Skin of body (tissue), 2 donors: ENCODE measurements around the gene DLST. TPM values are rescaled to one million over a fixed set of nuclear protein-coding genes. Genes with fewer than 3 reads are reported as not detected.

Experiments
- DNase-seq: peaks from one replicate; lab custom pipeline; 2025; lab: John Stamatoyannopoulos, UW
- total RNA-seq: library from RNA; depleted of rRNA; stranded (reverse); fragments of >200 nt; gene quantifications from one replicate; pipeline ENCODE4 v1.2.3, GENCODE V29; 2014

DLST gene
- total RNA-seq, 1 donor from 2014 or later: 68.8 TPM

DNA sequence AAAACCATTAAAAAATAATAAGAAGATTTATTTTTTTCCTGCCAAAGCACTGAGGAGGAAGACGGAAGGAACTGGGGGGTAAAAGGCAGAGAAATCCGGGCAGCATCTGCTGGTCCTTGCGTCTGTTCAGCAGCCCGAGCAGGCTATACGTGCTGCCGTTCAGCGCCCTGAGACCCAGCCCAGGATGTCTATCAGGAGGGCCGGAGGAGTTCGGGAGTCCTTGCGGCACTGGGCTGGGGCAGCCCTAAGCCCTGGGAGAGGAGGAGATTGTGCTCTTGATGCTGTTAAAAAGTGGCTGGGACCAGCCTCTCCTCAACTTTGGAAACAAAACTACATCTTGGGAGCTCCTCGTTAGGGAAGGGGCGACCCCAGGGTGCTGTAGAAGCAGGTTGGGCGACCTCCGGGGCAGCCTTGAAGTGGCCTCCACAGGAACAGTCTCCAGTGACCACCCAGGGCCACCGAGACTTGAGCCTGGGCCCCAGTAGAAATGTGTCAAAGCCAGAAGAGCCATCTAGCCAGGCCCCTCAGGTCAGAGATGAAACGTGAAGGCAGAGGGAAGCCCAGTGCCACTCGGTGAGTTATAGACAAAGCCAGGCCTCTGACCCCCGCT lies 59.3 kb downstream of the DLST start:
- DNase-seq: no peak

DNA sequence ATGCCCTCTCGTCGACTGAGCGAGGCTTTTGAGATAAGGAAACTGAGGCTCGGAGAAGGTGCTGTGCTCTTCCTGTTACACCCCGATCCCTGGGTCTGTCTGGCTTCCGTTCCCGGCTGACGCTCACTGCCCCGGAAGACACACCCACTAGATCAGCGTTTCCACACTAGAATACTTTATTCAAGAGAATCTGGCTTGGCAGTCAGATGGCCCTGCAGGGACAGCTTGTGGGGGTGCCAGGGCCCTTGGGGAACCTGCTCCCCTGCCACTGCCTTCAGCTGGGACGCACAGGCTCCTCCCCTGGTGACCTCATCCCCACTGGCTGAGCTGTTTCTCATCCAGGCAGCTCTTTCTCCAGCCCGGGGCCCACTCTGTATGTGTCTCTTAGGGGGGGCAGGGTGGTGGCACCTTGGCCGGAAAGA lies 60.0 kb downstream of the DLST start:
- DNase-seq: peak; percentile 14

DNA sequence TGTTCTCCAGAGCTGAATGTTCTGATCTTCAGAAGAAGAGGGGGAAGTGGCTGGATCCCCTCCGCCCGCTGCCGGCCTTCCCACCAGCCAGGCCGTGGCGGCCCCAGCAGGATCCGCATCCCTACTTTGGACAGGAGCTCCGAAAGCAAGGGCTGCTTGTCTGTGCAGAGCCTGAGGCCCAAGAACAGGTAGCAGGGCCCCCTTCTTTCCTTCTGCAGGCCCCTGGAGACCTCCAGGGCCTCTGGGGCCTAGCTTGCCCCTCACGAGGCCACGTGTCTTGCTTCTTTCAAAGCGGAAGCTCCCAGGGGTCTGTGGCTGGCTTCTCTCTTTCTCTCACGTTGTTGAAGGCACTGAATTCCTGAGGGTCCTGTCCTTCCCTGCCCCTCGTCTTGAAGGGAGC lies 60.5 kb downstream of the DLST start:
- DNase-seq: no peak

DNA sequence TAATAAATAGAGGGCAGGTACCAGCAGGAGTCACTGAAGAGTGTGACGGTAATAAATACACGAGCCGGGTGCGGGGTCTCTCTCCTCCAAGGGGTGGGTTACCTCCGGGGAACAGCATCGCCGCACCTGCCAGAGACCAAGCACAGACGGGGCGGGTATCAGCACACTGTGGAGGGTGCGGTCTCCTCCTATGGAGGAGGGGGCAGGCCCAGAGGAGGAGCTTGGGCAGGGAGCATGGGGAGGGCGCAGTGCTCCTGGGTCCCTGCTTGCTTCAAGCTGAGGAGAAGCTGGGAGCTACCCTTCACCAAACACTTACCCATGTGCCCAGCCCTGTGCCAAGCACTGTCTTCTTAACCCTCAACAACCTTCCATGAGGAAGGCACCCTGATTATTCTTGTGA lies 60.9 kb downstream of the DLST start:
- DNase-seq: no peak

DNA sequence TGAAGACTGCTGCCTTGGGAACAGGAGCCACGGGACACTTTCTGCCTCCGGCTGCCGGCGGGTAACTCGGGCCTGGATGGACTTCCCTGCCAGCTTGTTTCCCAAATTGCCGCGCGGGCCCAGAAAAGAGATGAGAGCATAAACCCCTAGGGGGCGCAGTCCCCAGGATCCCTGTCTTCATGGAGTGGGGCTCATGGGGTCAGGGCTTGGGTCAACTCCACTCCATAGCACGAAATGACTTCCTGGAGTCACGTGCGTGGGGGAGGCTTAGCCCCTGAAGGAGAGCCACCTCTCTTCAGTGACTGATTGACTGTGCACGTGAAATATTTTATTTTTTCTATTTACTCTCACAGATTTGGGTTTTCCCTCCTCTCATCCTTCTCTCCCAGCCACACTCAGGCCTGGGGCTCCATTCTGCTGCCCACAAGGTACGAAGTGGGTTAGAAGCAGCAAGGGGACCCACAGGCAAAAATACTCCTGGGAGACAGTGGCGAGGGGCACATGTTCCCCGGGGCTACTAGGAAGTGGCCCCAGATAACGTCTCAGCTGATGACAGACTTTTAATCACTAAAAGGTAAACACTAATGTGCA lies 63.6 kb downstream of the DLST start:
- no peak for DNase-seq

DNA sequence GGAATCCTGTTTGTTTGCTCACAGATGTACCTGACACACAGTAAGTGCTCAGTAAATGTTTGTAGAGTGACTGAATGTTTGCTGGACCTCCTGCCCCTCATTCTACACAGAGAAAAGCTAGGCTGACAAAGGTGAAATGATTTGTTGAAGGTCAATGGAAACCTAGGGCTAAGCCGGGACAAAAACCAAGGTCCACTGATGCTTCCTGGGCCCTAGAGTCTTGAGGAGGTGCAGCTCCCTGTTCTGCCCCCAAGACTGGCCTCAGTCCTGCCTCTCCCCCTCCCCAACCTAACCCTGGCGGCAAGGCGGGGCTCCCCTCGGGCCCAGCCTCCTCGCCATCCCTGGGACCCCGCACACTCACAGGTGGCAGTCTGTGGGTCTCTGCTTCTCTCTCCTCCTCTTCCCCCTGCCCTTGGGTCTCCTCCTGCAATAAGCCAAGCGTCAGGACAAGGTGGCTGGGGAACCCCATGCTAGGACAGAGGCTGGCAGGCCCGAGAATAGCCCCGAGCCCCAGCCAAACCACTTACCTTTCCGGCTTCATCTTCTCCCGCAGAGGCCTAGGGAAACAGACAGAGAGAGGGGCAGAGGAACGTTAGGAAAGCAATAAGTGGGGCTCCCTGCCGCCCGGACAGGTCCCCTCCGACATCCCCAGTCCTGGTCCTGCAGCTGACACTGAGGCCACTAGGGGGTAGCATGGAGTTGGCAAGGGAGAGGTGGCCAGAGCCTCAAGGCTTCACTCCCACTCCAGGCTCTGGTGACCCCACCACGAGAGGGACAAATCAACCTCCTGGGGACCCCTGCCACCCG lies 64.3 kb downstream of the DLST start:
- DNase-seq: peak; percentile 23

DNA sequence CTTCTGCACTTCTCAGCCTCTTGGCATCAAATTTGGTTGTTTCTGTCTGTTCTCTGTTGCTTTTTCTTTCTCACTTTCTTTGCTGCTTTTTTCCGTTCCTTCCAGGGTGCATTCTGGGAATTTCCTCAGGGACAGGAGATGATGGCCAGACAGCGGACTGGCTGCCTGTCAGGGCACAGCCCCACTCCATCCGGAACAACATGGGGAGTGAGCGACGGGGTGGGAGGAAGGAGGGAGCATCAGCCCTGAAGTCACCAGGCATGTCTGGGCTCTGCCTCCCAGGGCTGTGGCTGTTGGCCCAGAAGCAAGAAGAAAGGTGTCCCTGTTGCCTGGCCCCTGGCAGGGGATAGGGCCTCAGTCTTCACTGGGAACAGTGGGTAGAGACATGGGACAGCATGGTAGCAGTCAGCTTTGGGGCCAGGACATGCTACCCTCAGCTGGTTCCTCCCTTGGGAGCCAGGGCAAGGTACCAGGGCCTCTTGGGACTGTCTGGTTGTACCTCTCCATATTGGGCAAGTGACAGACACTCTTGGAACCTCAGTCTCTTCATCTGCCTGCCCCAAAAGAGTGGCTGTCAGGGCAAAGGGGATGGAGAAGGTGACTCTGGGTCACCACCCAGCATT lies 65.1 kb downstream of the DLST start:
- no peak for DNase-seq

DNA sequence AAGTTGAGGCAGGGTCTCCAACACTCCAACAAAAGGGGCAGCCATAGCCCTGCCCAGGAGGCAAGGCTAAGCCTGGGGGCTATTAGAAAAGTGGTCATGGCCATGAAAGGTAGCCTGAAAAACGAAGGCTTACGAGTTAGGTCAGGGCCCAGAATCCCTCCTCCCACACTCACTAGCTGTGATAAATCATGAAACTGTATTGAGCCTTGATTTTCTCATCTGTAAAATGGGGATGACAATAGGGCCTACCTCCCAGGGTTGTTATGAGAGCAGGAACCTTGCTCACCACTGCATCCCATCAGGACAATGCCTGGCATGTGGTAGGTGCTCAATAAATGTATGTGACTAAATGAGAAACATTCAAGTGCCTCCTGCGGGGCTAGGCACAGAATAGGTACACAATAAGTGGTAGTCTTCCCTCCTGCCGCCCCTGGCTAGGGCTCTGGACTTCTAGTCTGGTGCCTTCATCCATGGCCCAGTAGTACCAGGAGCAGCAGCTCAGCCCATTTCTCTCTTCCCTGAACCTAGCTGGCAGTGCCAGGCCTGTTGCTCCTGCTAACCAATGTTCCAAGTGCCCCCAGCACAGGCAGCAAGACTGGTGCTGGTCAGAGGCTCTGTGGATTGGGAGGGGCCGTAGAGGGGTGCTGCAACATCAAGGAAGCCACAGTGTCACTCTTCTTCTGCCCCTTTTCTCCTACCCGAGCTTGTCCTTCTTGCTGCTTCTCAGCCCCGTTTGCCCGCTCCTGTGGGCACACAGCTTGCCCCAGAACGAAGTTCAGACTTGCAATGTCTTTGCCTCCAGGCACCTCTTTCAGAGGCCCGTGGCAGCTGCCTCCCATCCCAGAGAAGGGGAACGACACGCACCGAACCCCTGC lies 65.9 kb downstream of the DLST start:
- DNase-seq: no peak

DNA sequence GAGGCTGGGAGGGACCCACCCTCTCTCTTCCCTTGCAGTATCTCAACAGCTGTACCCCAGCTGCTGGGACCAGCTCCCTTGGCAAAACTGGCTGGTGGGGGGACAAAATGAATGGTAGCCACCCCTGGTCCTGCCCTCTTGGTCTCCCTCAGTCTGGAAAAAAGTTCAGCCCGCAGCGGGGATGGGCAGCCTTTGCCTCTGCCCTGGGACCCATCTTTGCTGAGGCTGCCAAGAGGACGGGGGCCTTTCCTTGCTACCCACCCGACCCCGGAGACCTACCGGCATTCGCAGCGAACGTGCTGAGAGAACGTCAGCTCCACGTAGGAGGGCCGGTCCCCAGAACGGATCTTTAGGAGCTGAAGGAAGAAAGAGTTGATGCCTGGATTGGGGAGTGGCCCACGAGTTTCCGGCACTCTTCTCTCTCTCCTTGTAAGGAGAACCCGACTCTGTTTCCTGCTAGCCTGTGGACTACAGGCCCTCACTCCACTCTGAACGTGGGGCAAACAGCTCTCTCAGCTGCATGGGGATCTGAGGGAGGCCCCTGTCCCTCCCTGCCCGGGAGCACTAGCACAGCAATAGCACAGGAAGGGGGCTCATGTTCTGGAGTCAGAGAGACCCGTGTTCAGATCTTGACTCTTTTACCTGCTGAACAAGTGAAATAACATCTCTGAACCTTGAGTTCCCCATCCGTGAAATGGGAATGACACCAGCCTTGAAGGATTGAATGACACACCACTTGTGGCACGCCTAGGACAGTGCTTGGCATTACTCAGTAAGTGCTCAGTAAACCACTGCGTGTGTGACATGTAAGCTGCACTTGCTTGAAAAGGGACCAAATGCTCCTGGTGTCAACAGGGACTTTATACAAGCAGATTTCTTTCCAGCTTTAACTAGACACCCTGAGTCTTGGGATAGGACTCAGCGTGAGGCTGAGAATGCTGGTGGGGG lies 66.8 kb downstream of the DLST start:
- no peak for DNase-seq

DNA sequence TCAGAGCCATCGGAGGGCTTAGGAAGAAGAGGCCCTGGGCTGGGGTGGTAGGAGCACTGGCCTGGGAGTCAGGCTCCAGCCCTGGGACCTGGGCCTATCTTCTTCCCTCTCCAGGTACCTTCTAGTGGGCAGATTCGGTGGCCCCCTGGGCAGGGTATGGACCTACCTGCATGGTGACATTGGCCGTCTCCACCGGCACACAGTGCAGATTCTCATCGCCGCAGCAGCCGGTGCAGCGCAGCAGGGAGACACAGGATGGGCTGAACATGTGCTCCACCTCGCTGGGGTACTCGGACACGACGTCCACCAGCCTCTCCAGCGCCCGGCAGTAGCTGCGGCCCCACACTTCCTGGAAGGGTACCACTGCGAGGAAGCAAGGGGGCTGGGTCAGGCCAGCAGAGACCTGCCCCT lies 67.5 kb downstream of the DLST start:
- no peak for DNase-seq

DNA sequence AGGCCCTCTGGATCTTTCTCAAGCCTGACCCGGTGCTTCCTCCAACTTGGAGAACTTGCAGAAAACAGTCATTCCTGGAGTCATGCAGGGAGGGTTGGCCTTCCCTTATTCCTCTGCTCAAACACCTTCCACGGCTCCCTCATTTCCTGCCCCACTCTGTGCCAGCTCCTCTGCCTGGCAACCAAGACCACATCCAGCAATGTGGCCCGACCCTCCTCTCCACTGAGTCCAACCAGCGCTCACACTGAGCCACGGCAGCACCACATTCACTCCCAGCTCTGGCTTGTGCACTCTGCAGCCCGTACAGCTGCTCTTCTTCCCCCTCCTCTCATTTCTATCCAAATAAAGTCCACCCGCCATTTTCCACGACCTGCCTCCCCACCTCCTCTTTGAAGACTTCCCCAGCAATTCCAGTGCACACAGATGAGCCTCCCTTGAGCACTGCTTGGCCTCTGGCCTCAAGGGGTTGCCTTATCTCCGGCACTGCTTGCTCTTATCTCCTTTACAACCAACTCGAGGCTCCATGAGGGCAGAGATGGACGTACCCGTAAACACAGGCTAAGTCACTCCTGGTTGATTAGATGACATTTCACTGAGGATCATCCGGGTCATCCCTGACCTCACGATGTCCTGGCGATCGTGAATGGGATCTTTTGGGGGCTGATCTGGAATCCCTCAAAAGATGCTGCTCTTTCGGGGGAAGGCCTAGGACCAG lies 68.3 kb downstream of the DLST start:
- DNase-seq: no peak

DNA sequence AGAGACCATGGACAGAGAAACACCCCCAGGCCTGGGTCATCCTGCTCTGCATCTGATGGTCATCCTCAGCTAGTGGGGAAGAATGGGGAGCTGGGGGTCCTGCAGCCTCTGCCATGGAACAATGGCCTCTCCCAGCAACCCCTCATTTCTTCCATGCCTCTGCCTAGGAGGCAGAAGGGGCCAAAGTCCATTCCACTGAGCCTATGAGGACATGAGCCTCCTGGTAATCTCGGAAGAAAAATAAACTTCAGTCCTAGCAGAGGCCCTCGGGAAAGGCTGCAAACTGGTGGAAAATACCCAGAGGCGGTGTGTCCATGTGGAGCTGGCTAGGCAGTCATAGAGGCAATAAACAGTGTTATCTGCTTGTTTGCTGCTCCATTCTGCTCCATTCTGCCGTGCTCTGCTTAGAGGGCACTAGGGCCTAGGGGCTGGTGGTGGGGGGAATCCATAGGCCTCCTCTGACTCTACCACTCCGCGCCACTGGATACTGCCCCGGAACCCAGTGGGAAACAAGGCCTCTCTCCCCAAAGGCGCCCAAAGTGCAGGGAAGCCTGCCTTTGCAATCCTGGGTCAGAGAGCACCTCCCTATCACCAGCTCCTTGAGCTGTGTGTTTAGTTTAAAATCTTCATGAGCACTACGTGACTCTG lies 69.2 kb downstream of the DLST start:
- no peak for DNase-seq

DNA sequence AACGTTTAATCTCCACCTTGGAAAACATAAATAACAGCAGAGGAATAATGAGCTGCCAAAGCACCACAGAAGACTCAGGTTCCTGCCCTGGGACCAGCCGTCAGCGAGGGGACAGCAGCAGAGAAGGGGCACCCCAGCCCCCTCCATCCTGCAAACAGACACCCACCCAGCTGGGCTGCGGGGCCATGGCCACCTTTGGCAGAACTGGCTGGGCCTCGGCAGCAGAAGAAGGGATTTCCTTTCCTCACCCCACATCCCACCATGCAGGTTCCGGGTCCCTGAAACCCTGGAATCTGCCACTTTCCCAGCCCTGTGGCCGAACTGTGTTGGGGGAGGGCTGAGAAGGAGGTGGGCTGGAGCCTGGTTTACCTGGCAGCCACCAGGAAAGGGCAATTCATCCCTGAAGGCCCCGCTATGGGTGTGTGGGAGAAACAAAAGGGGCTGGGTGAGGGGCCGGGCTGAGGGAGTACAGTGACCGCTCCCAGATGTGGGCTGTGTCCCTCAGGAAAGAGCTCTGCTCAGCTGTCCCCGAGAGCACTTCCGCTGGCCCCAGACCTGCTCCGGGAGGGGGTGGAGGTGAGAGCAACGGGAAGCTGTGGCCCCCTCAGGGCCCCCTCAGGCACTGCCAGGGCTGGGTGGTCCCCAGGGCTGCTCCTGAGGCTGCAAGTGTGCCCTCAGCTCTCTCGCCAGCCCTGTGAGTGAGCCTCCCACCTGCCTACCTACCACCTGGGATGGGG lies 69.9 kb downstream of the DLST start:
- DNase-seq: no peak

DNA sequence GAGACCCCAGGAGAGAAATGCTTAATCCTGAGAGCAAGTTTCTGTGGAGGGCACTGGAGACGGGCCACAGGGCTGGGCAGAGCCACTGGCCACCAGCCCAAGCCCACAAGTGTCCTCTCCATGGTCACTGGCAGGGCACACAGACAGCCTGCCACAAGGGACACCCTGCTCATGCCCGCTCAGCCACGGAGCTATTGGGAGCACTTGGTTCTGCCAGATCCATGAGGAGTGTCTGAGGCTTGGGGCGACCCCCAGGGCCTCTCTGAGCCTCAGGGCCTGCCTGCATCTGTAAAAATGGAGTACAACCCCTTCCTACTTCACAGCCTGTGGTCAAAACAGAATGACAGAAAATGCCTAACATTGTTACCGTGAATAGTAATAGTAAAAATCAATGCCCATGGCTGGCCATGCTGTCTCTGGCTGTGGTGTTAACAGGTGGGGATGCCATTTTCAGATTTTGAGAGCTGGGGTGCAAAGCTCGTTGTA lies 70.5 kb downstream of the DLST start:
- no peak for DNase-seq

DNA sequence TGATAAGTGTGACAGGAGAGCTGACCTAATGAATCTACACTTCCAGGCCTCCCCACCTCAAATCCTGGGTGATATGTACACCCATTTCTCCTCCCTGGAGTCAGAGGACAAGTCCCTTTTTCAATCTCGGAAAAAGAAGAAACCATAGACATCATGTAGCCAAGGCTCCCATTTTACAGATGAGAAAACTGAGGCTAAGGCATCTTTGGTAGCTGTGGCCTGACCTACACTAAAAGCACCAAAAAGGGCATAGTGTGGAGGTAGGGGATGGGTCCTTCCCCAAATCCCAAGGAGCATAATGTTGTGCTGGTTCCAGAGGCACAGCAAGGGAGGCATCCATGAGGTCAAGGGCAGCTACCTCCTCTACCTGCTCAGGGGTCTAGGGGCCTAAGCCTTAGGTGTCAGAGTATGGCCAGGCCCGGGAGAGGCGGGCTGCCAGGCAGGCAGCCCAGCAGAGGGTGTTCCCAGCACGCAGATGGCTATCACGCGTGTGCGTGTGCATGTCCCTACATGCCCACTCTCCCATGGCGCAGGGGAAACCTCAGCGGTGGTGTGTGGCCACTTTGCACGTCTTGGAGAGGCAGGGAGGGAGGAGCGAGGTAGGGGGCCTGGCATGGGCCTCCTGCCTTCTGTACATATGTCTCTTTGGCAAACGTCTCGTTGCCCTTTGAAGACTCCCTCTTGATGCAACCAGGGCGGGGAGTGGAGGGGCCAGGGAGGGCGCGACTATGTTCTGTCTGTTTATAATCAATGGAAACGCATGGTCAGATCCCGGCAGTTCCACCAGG lies 71.2 kb downstream of the DLST start:
- no peak for DNase-seq
